Natural killer cell (primary cell): ENCODE measurements around the gene ASAP3. TPM values are rescaled to one million over a fixed set of nuclear protein-coding genes. Genes with fewer than 3 reads are reported as not detected.

ENCODE experiments used
- ATAC-seq, 3 donors: fragments of 150-1000 bp in 2 of 3; fragments of 200-7000 bp in 1 of 3; cut with Tn5 transposase; 1 replicate in 1 of 3; 2 replicates in 2 of 3; pipeline ENCODE4 v1.10.0; 2021; ENCODE audit warnings: mild to moderate bottlenecking in 2 of 3, moderate library complexity in 2 of 3
- DNase-seq, 2 donors: peaks; one replicate each; pipeline versions ENCODE4 v3.0.0 to v3.0.0-alpha.2; 2013 to 2021; ENCODE audit warnings: mixed read lengths in 1 of 2
- H3K27ac ChIP-seq: one replicate; pipeline ENCODE4 v1.5.1; 2013; ENCODE audit warnings: mild to moderate bottlenecking, low read length
- H3K27me3 ChIP-seq: one replicate; pipeline ENCODE4 v1.6.1; 2013; ENCODE audit warnings: low read length; ENCODE audit not compliant: control insufficient read depth, insufficient read depth
- H3K36me3 ChIP-seq: one replicate; pipeline ENCODE4 v1.6.1; 2013; ENCODE audit warnings: low read length; ENCODE audit not compliant: control insufficient read depth, insufficient read depth
- H3K4me1 ChIP-seq: one replicate; pipeline ENCODE4 v1.6.1; 2013; ENCODE audit warnings: low read length; ENCODE audit not compliant: control insufficient read depth, insufficient read depth
- H3K4me3 ChIP-seq: one replicate; pipeline ENCODE4 v1.5.1; 2013; ENCODE audit warnings: low read length
- H3K9me3 ChIP-seq: one replicate; pipeline ENCODE4 v1.6.1; 2013; ENCODE audit warnings: low read length; ENCODE audit not compliant: control insufficient read depth, insufficient read depth
- H3K27ac Mint-ChIP-seq, 2 donors: one replicate each; pipeline ENCODE4 v1.8.0; 2022; ENCODE audit warnings: mild to moderate bottlenecking in 2 of 2, mixed read lengths in 2 of 2, moderate library complexity in 1 of 2
- H3K27me3 Mint-ChIP-seq, 2 donors: one replicate each; pipeline ENCODE4 v1.8.0; 2022; ENCODE audit warnings: low read depth in 2 of 2, mixed read lengths in 2 of 2
- H3K36me3 Mint-ChIP-seq: one replicate; pipeline ENCODE4 v1.8.0; 2022; ENCODE audit warnings: mixed read lengths
- H3K4me1 Mint-ChIP-seq, 2 donors: one replicate each; pipeline ENCODE4 v1.8.0; 2022; ENCODE audit warnings: mixed read lengths in 2 of 2
- H3K4me3 Mint-ChIP-seq: one replicate; pipeline ENCODE4 v1.8.0; 2022; ENCODE audit warnings: mild to moderate bottlenecking, moderate library complexity, mixed read lengths
- H3K9me3 Mint-ChIP-seq, 2 donors: one replicate each; pipeline ENCODE4 v1.8.0; 2022; ENCODE audit warnings: mixed read lengths in 2 of 2
- CTCF ChIP-seq: fragments of 200-600 bp; IDR thresholded peaks from one replicate; pipeline ENCODE4 v1.8.0; 2022; ENCODE audit warnings: antibody characterized with exemption
- WGBS: methylation state at CpG from one replicate; pipeline ENCODE4 v1.1.7; 2013; ENCODE audit warnings: missing lambda C conversion rate; ENCODE audit not compliant: insufficient coverage; 5-methylcytosine and 5-hydroxymethylcytosine counted together
- intact Hi-C: fragments of 100-400 bp; cut with micrococcal nuclease; formaldehyde crosslinking; loops from one replicate; pipeline ENCODE4 v1.14.2; 2022
- total RNA-seq, 4 donors: library from RNA; stranded (reverse); fragments of 120-200 nt in 1 of 4; gene quantifications; one replicate each; pipeline versions ENCODE4 v1.2.3 to v1.2.4, GENCODE V29; 2013 to 2022

Gene ASAP3
- total RNA-seq, 3 donors from 2014 or later (not counting 1 experiment from before 2014, with no cell fraction given): 0.25 to 0.70 (median 0.59) TPM

GRCh38 chr1:23419180-23419579, 64.8 kb downstream of the ASAP3 start:
- H3K27me3 Mint-ChIP-seq: peaks cover 7 to 8% of the 10 kb centered on the region in 2 donors
- intact Hi-C loops: no loop called here
- H3K36me3 ChIP-seq: no peaks in the 10 kb centered on the region
- H3K27ac ChIP-seq: no peak overlapping the region
- TF ChIP-seq CTCF: no peak
- H3K9me3 ChIP-seq: no peaks in the 10 kb centered on the region
- DNase-seq (no peak), ATAC-seq (no peak)
- H3K36me3 Mint-ChIP-seq: no peaks in the 10 kb centered on the region
- H3K27me3 ChIP-seq: peaks cover 4% of the 10 kb centered on the region
- H3K9me3 Mint-ChIP-seq: no peaks in the 10 kb centered on the region
- no peak overlapping the region for H3K4me3 ChIP-seq
- no peak overlapping the region for H3K4me3 Mint-ChIP-seq
- 84% methylated on average over 6 of the region's 6 CpGs for WGBS
- H3K27ac Mint-ChIP-seq: no peak overlapping the region
- H3K4me1 Mint-ChIP-seq: peaks cover 19 to 21% of the 10 kb centered on the region in 2 donors
- peaks cover 25% of the 10 kb centered on the region for H3K4me1 ChIP-seq

- Mint-ChIP-seq H3K36me3 (no peaks in the 10 kb centered on the region), H3K27me3 (no peaks in the 10 kb centered on the region), H3K4me3 (no peak overlapping the region), H3K9me3 (no peaks in the 10 kb centered on the region), H3K27ac (no peak overlapping the region), H3K4me1 (peaks cover 9% of the 10 kb centered on the region in 2 donors)
- DNase-seq (no peak), ATAC-seq (no peak)
- Histone ChIP-seq H3K27ac (no peak overlapping the region), H3K4me3 (no peak overlapping the region), H3K9me3 (no peaks in the 10 kb centered on the region), H3K36me3 (no peaks in the 10 kb centered on the region), H3K27me3 (no peaks in the 10 kb centered on the region), H3K4me1 (peaks cover 10% of the 10 kb centered on the region)
- WGBS: 87% methylated on average over 3 of the region's 3 CpGs
- no peak for TF ChIP-seq CTCF
- intact Hi-C loops: no loop called here
These were observed 66.4 kb downstream of the ASAP3 start for GRCh38 chr1:23417570-23417969.

- Histone ChIP-seq H3K4me1 (peaks cover 4% of the 10 kb centered on the region), H3K27ac (no peak overlapping the region), H3K27me3 (no peaks in the 10 kb centered on the region), H3K36me3 (no peaks in the 10 kb centered on the region), H3K4me3 (no peak overlapping the region), H3K9me3 (no peaks in the 10 kb centered on the region)
- peaks cover 3% of the 10 kb centered on the region in 2 donors for H3K4me1 Mint-ChIP-seq
- no peak overlapping the region for H3K4me3 Mint-ChIP-seq
- no peaks in the 10 kb centered on the region for H3K9me3 Mint-ChIP-seq
- H3K27me3 Mint-ChIP-seq: no peaks in the 10 kb centered on the region
- H3K27ac Mint-ChIP-seq: no peak overlapping the region
- TF ChIP-seq CTCF: no peak
- intact Hi-C loops: no loop called here
- no peak for DNase-seq
- no peaks in the 10 kb centered on the region for H3K36me3 Mint-ChIP-seq
- ATAC-seq: no peak
- 91% methylated on average over 4 of the region's 4 CpGs for WGBS
These were observed 67.0 kb downstream of the ASAP3 start for GRCh38 chr1:23416964-23417363.

- Histone ChIP-seq H3K27ac (no peak overlapping the region), H3K4me3 (no peak overlapping the region), H3K36me3 (no peaks in the 10 kb centered on the region), H3K9me3 (no peaks in the 10 kb centered on the region), H3K4me1 (peaks cover 3% of the 10 kb centered on the region), H3K27me3 (no peaks in the 10 kb centered on the region)
- intact Hi-C loops: no loop called here
- H3K9me3 Mint-ChIP-seq: no peaks in the 10 kb centered on the region
- WGBS: 99% methylated on average over 4 of the region's 7 CpGs
- no peak overlapping the region for H3K4me3 Mint-ChIP-seq
- no peak for ATAC-seq
- H3K27ac Mint-ChIP-seq: no peak overlapping the region
- H3K36me3 Mint-ChIP-seq: no peaks in the 10 kb centered on the region
- H3K4me1 Mint-ChIP-seq: peaks cover 0 to 6% of the 10 kb centered on the region in 2 donors
- no peak for TF ChIP-seq CTCF
- DNase-seq: no peak
- peaks cover 0 to 2% of the 10 kb centered on the region in 2 donors for H3K27me3 Mint-ChIP-seq
These were observed 75.1 kb downstream of the ASAP3 start for GRCh38 chr1:23408797-23409290.
